ENCODE results near the gene RCC1.

- TF ChIP-seq, protein P1, sequence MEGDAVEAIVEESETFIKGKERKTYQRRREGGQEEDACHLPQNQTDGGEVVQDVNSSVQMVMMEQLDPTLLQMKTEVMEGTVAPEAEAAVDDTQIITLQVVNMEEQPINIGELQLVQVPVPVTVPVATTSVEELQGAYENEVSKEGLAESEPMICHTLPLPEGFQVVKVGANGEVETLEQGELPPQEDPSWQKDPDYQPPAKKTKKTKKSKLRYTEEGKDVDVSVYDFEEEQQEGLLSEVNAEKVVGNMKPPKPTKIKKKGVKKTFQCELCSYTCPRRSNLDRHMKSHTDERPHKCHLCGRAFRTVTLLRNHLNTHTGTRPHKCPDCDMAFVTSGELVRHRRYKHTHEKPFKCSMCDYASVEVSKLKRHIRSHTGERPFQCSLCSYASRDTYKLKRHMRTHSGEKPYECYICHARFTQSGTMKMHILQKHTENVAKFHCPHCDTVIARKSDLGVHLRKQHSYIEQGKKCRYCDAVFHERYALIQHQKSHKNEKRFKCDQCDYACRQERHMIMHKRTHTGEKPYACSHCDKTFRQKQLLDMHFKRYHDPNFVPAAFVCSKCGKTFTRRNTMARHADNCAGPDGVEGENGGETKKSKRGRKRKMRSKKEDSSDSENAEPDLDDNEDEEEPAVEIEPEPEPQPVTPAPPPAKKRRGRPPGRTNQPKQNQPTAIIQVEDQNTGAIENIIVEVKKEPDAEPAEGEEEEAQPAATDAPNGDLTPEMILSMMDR (IDR thresholded peaks at IDR 0.05; ENCODE audit: poor library complexity): no peak
- TF ChIP-seq EZH2 (IDR thresholded peaks at IDR 0.05; ENCODE audit: borderline replicate concordance) (no peak), EZH2phosphoT487 (IDR thresholded peaks at IDR 0.05; ENCODE audit: low read depth, severe bottlenecking, unreplicated experiment) (no peak)
Measured at GRCh38 chr1:28512058-28512611, 6.3 kb downstream of the RCC1 start.
